ENCODE results near the gene GCNT1.
"Not testable (repeated sequence)": the region's sequence is repeated elsewhere in the genome, so short reads cannot be mapped to it uniquely, and the experiment has no call there.

DNA sequence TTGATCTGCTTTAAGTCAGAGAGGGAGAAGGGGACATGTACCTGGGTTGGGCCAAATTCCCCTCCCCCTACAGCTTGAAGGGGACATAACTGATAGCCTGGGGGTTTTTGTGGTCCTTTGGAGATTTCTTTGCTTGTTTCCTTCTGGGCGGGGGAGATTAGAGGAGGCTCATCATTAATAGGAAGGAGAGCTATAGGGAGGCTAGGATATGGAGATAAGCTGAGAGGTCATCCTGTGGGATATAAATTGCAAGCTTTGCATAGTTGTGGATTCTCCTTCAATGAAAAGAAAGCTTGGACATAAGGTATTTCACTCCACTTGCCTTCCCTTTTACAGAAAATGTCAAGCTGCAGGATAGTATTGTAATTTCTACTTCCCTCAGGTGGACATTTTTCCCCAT lies 34.5 kb downstream of the GCNT1 start:
- TF ChIP-seq, protein P1, sequence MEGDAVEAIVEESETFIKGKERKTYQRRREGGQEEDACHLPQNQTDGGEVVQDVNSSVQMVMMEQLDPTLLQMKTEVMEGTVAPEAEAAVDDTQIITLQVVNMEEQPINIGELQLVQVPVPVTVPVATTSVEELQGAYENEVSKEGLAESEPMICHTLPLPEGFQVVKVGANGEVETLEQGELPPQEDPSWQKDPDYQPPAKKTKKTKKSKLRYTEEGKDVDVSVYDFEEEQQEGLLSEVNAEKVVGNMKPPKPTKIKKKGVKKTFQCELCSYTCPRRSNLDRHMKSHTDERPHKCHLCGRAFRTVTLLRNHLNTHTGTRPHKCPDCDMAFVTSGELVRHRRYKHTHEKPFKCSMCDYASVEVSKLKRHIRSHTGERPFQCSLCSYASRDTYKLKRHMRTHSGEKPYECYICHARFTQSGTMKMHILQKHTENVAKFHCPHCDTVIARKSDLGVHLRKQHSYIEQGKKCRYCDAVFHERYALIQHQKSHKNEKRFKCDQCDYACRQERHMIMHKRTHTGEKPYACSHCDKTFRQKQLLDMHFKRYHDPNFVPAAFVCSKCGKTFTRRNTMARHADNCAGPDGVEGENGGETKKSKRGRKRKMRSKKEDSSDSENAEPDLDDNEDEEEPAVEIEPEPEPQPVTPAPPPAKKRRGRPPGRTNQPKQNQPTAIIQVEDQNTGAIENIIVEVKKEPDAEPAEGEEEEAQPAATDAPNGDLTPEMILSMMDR (IDR thresholded peaks at IDR 0.05): not testable (repeated sequence)
- TF ChIP-seq JUNB (IDR thresholded peaks at IDR 0.05); TFCP2L1 (CRISPR knock-in tag; IDR thresholded peaks at IDR 0.05); CEBPB (IDR thresholded peaks at IDR 0.05); RAD21 (conservative IDR thresholded peaks at IDR 0.05 in 1 of 2, IDR thresholded peaks at IDR 0.05 in 1 of 2); ZNF302 (CRISPR knock-in tag; IDR thresholded peaks at IDR 0.05); RARB (CRISPR knock-in tag; IDR thresholded peaks at IDR 0.05); BHLHE40 (IDR thresholded peaks at IDR 0.05; ENCODE audit: low read depth, low read length); HOXA7 (CRISPR knock-in tag; IDR thresholded peaks at IDR 0.05); MAX (IDR thresholded peaks at IDR 0.05); POLR2A (IDR thresholded peaks at IDR 0.05; ENCODE audit: low read length); EP300 (IDR thresholded peaks at IDR 0.05): not testable (repeated sequence)
- TF ChIP-seq, protein P2, sequence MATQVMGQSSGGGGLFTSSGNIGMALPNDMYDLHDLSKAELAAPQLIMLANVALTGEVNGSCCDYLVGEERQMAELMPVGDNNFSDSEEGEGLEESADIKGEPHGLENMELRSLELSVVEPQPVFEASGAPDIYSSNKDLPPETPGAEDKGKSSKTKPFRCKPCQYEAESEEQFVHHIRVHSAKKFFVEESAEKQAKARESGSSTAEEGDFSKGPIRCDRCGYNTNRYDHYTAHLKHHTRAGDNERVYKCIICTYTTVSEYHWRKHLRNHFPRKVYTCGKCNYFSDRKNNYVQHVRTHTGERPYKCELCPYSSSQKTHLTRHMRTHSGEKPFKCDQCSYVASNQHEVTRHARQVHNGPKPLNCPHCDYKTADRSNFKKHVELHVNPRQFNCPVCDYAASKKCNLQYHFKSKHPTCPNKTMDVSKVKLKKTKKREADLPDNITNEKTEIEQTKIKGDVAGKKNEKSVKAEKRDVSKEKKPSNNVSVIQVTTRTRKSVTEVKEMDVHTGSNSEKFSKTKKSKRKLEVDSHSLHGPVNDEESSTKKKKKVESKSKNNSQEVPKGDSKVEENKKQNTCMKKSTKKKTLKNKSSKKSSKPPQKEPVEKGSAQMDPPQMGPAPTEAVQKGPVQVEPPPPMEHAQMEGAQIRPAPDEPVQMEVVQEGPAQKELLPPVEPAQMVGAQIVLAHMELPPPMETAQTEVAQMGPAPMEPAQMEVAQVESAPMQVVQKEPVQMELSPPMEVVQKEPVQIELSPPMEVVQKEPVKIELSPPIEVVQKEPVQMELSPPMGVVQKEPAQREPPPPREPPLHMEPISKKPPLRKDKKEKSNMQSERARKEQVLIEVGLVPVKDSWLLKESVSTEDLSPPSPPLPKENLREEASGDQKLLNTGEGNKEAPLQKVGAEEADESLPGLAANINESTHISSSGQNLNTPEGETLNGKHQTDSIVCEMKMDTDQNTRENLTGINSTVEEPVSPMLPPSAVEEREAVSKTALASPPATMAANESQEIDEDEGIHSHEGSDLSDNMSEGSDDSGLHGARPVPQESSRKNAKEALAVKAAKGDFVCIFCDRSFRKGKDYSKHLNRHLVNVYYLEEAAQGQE (IDR thresholded peaks at IDR 0.05): not testable (repeated sequence)
